GM11168 (cell line): ENCODE measurements around the gene PELI2.

Experiments used
- in situ Hi-C: fragments of 300-500 bp; cut with MboI; formaldehyde crosslinking; loops from one replicate; pipeline ENCODE4 v1.12.0; 2022; ENCODE audit warnings: low sequenced_read_pairs; ENCODE audit not compliant: unreplicated experiment

The PELI2 gene

DNA sequence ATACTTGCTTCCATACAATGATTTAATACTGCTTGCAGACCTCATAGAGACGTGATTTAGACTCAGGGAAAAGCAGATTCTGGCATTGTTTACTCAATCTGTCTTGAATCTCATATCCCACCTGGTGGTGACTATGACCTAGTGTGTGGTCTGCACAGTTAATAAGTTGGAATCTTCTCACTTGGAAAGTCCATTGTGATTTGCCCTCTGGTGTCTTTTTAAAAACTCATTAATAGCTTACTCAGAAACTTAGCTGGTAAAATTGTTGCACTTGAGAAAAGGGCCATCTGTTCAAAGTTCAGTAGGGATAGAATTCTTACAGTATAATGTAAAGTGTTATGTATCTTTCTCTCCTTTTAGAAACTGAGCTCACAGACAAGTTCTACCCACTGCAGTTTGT, 106.0 kb downstream of the PELI2 start:
- in situ Hi-C loops: no loop called here

DNA sequence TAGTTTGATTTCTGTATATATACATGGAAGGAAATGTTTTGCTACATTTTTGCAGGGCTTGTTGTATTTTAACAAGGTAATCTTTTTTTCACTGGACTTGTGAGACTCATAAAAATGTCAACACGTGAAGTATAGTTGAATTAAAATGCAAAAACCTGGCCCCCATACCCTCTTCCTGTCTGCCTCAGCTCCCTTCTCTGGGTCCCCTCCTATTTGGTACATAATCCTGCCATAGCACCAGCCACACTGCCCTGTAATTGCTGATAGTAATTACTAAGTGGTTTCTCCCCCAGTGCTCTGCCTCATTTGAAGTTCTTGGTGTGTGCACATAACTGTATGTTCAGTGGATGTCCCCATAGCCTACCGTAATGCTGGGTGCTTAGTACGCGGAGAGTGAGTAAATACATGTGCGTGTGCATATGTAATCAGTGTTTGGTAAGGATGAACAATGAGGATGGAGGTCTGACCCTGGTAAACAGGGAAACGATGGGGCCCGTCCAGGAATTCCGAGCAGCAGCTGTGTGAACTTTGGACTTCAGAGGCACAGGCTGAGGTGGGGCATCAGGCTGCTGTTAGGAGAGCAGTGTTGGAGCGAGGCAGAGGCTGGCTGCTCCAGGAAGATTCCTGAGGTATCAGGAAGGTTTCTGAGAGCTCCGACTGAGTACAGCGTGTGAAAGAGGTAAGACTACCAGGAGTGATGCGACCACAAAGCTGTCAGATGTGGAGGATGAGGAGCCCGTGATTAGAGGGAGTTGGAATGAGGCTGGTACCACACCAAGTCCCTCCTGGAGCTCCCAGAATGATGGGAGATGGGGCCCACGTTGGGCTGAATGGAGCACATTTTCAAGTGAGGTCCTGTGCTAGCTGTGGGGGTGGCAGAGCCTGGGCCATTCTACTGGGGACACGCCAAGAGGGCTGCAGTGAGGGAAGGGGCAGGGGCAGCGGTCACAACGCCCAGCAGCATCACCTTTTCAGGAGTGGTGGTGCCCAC, 106.8 kb downstream of the PELI2 start:
- in situ Hi-C loops: no loop called here

DNA sequence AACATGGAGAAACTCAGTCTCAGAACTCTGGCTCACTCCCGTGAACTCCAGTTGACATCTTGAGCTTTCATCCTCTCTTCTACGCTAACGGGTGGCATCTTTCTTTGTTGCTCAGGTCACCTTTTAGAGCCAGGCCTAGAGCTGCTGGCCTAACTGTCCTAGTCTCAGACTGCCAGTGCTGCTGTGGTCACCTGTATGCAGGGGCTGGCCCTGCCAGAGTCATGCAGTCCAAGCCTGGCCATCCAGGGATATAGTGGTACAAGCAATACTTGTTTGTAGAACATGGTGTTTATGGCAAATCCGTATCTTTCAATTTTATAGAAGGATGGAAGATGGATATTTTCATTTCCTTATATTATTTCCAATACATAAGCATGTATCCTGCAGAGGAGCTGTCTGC, 117.2 kb downstream of the PELI2 start:
- in situ Hi-C loops: no loop called here

DNA sequence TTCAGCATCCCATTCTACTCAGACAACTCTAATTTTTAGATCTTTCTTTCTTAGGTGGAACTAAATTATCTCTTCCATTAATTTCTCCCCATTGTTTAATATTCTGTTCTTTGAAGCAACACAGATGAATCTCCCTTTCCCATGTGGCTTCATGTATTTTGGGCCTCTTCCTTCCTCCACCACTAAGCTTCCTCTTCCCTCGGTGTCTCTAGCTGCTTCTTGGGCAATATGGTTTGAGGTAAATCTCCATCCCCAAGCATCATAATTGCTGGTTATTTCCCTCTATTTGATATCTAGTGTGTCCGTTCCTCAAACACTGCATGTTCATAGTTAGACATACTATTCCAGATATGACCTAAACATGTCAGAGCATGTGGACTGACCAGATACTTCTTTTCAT, 119.2 kb downstream of the PELI2 start:
- in situ Hi-C loops: no loop called here

- in situ Hi-C loops: no loop called here
Observed at GRCh38 chr14:56241461-56241860, 123.2 kb downstream of the PELI2 start.

DNA sequence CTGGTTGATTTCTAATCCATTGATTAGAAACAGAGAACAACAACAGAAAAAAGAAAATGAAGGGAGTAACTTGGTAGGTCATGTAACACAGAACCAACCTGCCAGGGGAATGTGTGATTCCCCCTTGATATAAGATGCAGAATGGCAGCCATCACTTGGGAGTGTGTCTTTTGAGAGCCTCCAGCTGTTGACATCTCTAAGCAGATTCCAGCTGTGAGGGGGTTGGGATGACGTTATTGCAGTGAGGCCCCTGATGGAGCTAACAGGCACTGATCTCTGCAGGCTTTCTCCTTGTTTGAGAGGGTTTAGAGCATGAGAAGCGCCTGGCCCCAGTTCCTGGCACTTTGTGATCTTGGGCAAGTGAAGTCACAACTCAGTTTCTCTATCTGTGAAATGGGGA, 124.9 kb downstream of the PELI2 start:
- in situ Hi-C loops: no loop called here

GRCh38 chr14:56244138-56244789, 126.1 kb downstream of the PELI2 start:
- in situ Hi-C loops: no loop called here

GRCh38 chr14:56247495-56248200, 129.4 kb downstream of the PELI2 start:
- in situ Hi-C loops: no loop called here

DNA sequence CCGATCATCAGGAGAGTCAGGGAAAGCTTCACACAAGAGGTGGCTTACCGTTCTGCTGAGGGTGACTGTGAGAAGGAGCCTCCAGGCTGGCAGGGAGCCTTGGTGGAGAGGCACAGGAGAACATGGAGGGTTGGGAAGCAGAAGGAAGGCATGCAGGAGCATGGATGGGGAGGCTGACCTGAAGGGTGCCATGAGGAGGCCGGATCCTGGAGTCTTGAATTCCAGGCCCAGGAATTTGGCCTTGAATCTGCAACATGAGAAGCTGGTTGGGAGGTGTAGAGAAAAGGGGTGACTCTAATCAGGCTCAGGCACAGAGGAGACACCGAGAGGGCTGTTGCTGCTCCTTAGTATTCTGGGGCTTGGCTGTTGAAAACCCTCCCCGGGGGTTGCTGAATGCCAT, 130.2 kb downstream of the PELI2 start:
- in situ Hi-C loops: no loop called here

DNA sequence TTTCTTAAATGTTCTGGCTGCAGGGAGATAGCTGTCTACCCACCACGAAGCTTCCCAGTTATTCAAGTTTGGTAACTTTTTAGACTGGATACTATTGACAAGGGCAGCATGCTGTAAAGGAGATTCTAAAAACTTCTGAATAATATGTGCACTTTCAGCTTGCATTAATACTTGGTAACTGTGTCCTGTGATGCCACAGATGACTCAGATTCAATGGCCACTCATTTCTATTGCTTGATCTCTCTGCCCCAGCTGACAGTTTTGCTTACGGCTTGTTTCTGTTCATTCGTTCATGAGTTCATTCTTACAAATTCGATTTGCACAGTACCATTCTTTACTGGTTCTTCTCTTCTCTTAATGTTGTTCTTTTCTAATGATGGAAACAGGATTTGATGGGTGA, 142.8 kb downstream of the PELI2 start:
- in situ Hi-C loops: no loop called here

DNA sequence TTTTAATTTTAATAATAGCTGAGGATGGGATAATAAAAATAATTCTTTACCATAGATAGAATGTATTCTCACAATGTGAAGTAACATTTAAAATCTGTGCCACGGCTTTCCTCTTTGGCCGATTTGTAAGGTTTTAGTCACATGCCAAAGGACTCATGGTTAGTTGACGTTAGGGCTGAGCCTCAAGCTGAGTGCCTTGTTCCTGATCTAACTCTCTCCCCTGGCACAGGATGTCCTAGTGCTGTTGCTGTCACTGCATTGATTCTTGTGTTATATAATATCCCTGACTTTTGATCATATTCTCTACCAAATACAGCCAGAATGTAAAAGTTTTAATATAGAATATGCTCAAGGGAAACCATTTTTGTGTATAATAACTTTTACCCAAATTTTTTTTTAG, 144.3 kb downstream of the PELI2 start:
- in situ Hi-C loops: no loop called here

GRCh38 chr14:56268039-56268438, 149.8 kb downstream of the PELI2 start:
- in situ Hi-C loops: no loop called here

DNA sequence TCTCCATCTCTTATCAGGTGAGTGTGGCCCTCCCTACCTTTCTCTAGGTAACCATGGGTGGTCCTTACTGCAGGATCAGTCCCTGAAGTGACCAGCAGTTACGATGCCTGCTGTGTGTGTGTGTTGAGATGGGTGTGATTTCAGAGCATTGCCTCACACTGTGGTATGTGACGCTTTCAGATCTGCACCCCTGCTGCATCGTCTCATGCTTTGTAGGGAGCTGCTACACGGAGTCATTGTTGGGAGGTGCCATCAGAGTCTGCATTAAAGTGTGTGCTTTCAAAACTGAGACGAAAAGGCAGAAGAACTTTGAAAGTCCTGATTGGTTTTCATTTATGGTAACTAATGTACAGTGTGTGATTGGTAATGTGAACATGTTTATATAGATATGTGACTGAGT, 150.5 kb downstream of the PELI2 start:
- in situ Hi-C loops: no loop called here

DNA sequence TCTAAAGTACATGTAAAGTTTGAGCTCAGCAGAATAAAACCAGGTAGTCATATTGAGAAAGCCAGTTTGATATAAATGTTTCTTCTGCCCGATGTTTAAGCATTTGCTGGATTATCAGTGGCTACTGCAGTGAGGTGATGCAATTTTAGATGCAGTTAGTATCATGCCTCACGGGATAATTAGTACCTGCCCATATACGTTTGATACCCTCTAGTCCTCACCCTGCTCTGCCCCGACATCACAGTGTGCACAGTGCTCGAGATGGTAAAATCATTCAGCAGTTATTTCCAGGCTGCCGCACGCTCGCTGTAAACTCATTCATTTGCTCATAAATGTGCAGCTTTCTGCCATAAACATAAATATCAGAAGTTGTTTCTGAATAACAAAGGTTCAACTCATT, 152.7 kb downstream of the PELI2 start:
- in situ Hi-C loops: no loop called here

DNA sequence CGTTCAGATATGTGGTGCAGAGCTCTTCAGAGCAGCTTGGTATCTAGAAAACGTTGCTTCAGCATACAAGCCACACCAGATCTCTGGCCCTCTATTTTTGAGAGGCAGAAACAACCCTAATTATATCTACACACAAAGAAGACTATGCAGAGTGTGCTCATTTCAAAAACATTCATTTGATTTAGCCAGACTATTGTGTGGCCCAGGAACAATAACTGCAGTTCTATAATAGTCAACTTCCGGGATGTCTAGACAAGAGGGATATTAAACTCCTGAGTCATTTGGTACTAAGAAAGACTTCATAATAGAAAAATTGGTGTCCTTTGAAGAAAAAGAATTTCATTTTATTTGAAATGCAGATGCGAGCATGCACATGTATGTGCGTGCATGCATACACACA, 153.8 kb downstream of the PELI2 start:
- in situ Hi-C loops: no loop called here

DNA sequence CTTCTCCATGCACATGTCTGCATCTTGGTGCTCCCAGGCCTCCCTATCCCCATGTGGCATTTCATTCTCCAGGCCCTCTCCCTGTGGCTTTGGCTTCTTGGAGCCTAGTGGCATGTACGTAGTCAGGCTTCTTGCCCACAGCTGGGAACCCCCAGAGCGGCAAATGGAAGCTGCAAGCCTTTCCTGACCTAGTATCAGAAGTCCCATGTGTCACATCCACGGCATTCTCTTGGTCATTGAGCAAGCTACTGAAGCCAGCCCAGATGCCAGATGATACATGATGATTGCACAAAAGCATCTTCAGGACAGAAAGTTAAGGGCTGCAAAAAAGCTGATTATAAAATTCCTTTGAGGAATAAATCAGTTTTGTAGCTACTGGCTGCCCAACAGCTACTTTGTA, 154.9 kb downstream of the PELI2 start:
- in situ Hi-C loops: no loop called here

GRCh38 chr14:56273951-56274350, 155.7 kb downstream of the PELI2 start:
- in situ Hi-C loops: no loop called here

DNA sequence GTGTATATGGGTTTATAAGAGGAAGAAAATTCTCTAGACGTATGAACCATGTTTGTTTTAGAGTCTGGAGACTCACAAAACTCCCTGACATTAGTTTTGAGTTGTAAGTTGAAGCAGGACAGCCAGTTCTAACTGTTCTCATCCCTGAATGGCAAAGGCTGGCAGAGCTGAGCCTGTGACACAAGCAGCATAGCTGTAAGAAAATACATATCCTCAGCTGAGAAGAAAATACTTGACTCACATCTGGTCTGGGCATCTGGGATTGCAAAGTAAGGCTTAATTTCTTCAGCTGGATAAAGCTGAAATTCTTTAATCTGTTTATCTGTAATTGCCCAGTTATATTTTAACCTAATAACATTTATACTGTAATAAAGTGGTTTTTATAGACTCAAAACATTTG, 156.3 kb downstream of the PELI2 start:
- in situ Hi-C loops: no loop called here

- in situ Hi-C loops: no loop called here
Observed at GRCh38 chr14:56276108-56276507, 157.9 kb downstream of the PELI2 start.

GRCh38 chr14:56278383-56278782, 160.2 kb downstream of the PELI2 start:
- in situ Hi-C loops: no loop called here

DNA sequence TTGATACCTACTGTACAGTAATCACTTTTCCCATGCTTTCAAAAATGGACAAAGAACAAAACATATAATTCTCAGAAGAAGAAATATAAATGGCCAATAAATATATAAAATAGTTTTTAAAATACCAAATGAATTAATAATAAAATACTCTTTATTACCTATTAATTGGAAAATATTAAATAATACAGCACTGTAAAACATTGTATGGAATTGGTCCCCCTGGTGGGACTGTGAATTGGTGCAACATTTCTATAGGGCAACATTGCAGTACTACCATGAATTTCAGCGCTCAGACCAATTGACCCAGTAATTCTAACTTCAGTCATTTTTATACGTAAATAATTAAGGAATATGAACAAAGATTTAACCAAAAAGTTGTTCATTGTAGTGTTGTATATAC, 162.6 kb downstream of the PELI2 start:
- in situ Hi-C loops: no loop called here
